Measurements from ENCODE around the gene TLR8. TPM values are rescaled to one million over a fixed set of nuclear protein-coding genes. Genes with fewer than 3 reads are reported as not detected.

The TLR8 gene
- polyA plus RNA-seq, 2 donors = 0.02 to 0.08 TPM

- H3K4me1 ChIP-seq (ENCODE audit: control insufficient read depth in 2 of 2, insufficient read depth in 2 of 2, low read length in 1 of 2) = no peaks in the 10 kb centered on the region
- no peaks in the 10 kb centered on the region for H3K36me3 ChIP-seq (ENCODE audit: control insufficient read depth in 2 of 2, insufficient read depth in 2 of 2, low read length in 1 of 2)
- peaks cover 0 to 4% of the 10 kb centered on the region in 2 donors for H3K9me3 ChIP-seq (ENCODE audit: control insufficient read depth in 2 of 2, insufficient read depth in 1 of 2, low read depth in 1 of 2, low read length in 1 of 2)
- no peaks in the 10 kb centered on the region for H3K27me3 ChIP-seq (ENCODE audit: control insufficient read depth in 1 of 2, insufficient read depth in 2 of 2, low read length in 2 of 2)
- peak overlapping the region; percentile 77 to 84 for H3K27ac ChIP-seq (ENCODE audit: low read depth in 2 of 2, low read length in 1 of 2)
- WGBS, 2 donors = 35% methylated on average over 11 of the region's 11 CpGs
- no peak overlapping the region for H3K4me3 ChIP-seq (ENCODE audit: low read depth in 1 of 2, low read length in 2 of 2)
Measured at GRCh38 chrX:12970691-12971202, 64.3 kb downstream of the TLR8 start.

GRCh38 chrX:12971282-12972003 lies 65.0 kb downstream of the TLR8 start:
- Histone ChIP-seq H3K4me3 (ENCODE audit: low read depth in 1 of 2, low read length in 2 of 2) (no peak overlapping the region), H3K4me1 (ENCODE audit: control insufficient read depth in 2 of 2, insufficient read depth in 2 of 2, low read length in 1 of 2) (no peaks in the 10 kb centered on the region), H3K9me3 (ENCODE audit: control insufficient read depth in 2 of 2, insufficient read depth in 1 of 2, low read depth in 1 of 2, low read length in 1 of 2) (peaks cover 0 to 8% of the 10 kb centered on the region in 2 donors), H3K36me3 (ENCODE audit: control insufficient read depth in 2 of 2, insufficient read depth in 2 of 2, low read length in 1 of 2) (no peaks in the 10 kb centered on the region), H3K27ac (ENCODE audit: low read depth in 2 of 2, low read length in 1 of 2) (peak overlapping the region; percentile 40 to 84), H3K27me3 (ENCODE audit: control insufficient read depth in 1 of 2, insufficient read depth in 2 of 2, low read length in 2 of 2) (no peaks in the 10 kb centered on the region)
- 60 to 62% methylated on average over 12 of the region's 12 CpGs for WGBS, 2 donors

- Histone ChIP-seq H3K9me3 (ENCODE audit: control insufficient read depth in 2 of 2, insufficient read depth in 1 of 2, low read depth in 1 of 2, low read length in 1 of 2) (peaks cover 0 to 8% of the 10 kb centered on the region in 2 donors), H3K27ac (ENCODE audit: low read depth in 2 of 2, low read length in 1 of 2) (peak overlapping the region; percentile 40 to 42), H3K4me1 (ENCODE audit: control insufficient read depth in 2 of 2, insufficient read depth in 2 of 2, low read length in 1 of 2) (no peaks in the 10 kb centered on the region), H3K27me3 (ENCODE audit: control insufficient read depth in 1 of 2, insufficient read depth in 2 of 2, low read length in 2 of 2) (no peaks in the 10 kb centered on the region), H3K36me3 (ENCODE audit: control insufficient read depth in 2 of 2, insufficient read depth in 2 of 2, low read length in 1 of 2) (no peaks in the 10 kb centered on the region), H3K4me3 (ENCODE audit: low read depth in 1 of 2, low read length in 2 of 2) (no peak overlapping the region)
- 73 to 76% methylated on average over 6 of the region's 6 CpGs for WGBS, 2 donors
Measured at GRCh38 chrX:12972243-12972642, 65.8 kb downstream of the TLR8 start.

Other genes with a start within 250 kb of the TLR8 start
- gene PRPS2, start 115.2 kb upstream of the TLR8 start, polyA plus RNA-seq = 10 to 100 TPM; 18.4 to 19.7 TPM
- gene TLR7, start 39.5 kb upstream of the TLR8 start, polyA plus RNA-seq = under 1 TPM; 0.04 to 0.08 TPM
- gene TMSB4X, start 68.5 kb downstream of the TLR8 start, polyA plus RNA-seq = 1,000 to 10,000 TPM; 1,322 to 1,747 TPM
- not detected for gene FAM9C, start 138.0 kb downstream of the TLR8 start, polyA plus RNA-seq